ENCODE measurements around the gene KDM4C.

DNA sequence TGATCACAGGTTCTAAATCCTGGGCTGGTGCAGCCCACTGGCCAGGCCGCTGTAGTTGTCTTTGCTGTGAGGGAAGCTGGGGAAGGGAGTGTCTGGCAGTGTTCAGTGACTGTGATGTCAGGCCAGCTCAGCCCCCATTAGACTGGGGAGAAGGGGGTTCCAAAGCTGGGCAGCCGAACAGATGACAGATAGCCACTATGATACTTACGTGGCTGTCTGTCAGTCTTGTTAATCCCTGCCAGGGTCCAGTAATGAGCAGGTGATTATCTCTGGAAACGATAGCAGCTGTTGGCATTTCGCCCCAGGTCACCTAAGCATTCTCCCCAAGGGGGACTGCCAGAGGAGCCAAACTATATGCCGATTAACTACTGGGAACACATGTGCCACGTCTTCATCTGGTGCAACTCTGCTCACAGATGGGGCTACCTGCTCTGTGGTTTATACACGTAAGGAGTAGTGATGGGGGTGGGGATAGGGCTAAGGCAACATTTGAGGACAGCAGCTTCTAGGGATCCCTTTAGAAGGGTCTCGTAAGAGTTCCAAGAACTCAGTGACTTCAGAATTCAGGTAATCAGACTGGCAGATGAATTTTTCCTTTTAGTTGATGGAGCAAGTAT is 396.3 kb downstream of the KDM4C start:
- TF ChIP-seq, protein P1, sequence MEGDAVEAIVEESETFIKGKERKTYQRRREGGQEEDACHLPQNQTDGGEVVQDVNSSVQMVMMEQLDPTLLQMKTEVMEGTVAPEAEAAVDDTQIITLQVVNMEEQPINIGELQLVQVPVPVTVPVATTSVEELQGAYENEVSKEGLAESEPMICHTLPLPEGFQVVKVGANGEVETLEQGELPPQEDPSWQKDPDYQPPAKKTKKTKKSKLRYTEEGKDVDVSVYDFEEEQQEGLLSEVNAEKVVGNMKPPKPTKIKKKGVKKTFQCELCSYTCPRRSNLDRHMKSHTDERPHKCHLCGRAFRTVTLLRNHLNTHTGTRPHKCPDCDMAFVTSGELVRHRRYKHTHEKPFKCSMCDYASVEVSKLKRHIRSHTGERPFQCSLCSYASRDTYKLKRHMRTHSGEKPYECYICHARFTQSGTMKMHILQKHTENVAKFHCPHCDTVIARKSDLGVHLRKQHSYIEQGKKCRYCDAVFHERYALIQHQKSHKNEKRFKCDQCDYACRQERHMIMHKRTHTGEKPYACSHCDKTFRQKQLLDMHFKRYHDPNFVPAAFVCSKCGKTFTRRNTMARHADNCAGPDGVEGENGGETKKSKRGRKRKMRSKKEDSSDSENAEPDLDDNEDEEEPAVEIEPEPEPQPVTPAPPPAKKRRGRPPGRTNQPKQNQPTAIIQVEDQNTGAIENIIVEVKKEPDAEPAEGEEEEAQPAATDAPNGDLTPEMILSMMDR (IDR thresholded peaks at IDR 0.05), result no peak
- TF ChIP-seq POLR2AphosphoS5 (IDR thresholded peaks at IDR 0.05) (no peak), EP300 (IDR thresholded peaks at IDR 0.05) (no peak)
